ENCODE data around the gene FCSK. TPM values are rescaled to one million over a fixed set of nuclear protein-coding genes. Genes with fewer than 3 reads are reported as not detected.

Gene FCSK
- total and polyA plus RNA-seq, 2 of the 8 experiments (the other 6 are each of a cell fraction or from before 2014, with no cell fraction given): 4.6 to 5.1 TPM

GRCh38 chr16:70437017-70437581 is 17.3 kb upstream of the FCSK start (continued):
- TF ChIP-seq, protein P1, sequence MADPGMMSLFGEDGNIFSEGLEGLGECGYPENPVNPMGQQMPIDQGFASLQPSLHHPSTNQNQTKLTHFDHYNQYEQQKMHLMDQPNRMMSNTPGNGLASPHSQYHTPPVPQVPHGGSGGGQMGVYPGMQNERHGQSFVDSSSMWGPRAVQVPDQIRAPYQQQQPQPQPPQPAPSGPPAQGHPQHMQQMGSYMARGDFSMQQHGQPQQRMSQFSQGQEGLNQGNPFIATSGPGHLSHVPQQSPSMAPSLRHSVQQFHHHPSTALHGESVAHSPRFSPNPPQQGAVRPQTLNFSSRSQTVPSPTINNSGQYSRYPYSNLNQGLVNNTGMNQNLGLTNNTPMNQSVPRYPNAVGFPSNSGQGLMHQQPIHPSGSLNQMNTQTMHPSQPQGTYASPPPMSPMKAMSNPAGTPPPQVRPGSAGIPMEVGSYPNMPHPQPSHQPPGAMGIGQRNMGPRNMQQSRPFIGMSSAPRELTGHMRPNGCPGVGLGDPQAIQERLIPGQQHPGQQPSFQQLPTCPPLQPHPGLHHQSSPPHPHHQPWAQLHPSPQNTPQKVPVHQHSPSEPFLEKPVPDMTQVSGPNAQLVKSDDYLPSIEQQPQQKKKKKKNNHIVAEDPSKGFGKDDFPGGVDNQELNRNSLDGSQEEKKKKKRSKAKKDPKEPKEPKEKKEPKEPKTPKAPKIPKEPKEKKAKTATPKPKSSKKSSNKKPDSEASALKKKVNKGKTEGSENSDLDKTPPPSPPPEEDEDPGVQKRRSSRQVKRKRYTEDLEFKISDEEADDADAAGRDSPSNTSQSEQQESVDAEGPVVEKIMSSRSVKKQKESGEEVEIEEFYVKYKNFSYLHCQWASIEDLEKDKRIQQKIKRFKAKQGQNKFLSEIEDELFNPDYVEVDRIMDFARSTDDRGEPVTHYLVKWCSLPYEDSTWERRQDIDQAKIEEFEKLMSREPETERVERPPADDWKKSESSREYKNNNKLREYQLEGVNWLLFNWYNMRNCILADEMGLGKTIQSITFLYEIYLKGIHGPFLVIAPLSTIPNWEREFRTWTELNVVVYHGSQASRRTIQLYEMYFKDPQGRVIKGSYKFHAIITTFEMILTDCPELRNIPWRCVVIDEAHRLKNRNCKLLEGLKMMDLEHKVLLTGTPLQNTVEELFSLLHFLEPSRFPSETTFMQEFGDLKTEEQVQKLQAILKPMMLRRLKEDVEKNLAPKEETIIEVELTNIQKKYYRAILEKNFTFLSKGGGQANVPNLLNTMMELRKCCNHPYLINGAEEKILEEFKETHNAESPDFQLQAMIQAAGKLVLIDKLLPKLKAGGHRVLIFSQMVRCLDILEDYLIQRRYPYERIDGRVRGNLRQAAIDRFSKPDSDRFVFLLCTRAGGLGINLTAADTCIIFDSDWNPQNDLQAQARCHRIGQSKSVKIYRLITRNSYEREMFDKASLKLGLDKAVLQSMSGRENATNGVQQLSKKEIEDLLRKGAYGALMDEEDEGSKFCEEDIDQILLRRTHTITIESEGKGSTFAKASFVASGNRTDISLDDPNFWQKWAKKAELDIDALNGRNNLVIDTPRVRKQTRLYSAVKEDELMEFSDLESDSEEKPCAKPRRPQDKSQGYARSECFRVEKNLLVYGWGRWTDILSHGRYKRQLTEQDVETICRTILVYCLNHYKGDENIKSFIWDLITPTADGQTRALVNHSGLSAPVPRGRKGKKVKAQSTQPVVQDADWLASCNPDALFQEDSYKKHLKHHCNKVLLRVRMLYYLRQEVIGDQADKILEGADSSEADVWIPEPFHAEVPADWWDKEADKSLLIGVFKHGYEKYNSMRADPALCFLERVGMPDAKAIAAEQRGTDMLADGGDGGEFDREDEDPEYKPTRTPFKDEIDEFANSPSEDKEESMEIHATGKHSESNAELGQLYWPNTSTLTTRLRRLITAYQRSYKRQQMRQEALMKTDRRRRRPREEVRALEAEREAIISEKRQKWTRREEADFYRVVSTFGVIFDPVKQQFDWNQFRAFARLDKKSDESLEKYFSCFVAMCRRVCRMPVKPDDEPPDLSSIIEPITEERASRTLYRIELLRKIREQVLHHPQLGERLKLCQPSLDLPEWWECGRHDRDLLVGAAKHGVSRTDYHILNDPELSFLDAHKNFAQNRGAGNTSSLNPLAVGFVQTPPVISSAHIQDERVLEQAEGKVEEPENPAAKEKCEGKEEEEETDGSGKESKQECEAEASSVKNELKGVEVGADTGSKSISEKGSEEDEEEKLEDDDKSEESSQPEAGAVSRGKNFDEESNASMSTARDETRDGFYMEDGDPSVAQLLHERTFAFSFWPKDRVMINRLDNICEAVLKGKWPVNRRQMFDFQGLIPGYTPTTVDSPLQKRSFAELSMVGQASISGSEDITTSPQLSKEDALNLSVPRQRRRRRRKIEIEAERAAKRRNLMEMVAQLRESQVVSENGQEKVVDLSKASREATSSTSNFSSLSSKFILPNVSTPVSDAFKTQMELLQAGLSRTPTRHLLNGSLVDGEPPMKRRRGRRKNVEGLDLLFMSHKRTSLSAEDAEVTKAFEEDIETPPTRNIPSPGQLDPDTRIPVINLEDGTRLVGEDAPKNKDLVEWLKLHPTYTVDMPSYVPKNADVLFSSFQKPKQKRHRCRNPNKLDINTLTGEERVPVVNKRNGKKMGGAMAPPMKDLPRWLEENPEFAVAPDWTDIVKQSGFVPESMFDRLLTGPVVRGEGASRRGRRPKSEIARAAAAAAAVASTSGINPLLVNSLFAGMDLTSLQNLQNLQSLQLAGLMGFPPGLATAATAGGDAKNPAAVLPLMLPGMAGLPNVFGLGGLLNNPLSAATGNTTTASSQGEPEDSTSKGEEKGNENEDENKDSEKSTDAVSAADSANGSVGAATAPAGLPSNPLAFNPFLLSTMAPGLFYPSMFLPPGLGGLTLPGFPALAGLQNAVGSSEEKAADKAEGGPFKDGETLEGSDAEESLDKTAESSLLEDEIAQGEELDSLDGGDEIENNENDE (IDR thresholded peaks at IDR 0.05; ENCODE audit: insufficient replicate concordance, low read length): no peak
- TF ChIP-seq SIN3A (conservative IDR thresholded peaks at IDR 0.05 in 1 of 2, IDR thresholded peaks at IDR 0.05 in 1 of 2; ENCODE audit: low read depth in 1 of 2, low read length in 2 of 2) (no peak), TCF12 (IDR thresholded peaks at IDR 0.05; ENCODE audit: low read depth, low read length) (0 out of 2 replicates have a peak, but pooled peaks have one; percentile 29), CTBP2 (IDR thresholded peaks at IDR 0.05; ENCODE audit: borderline replicate concordance, insufficient read depth, insufficient read length, low read length) (no peak), POU5F1 (IDR thresholded peaks at IDR 0.05; ENCODE audit: low read depth, low read length) (no peak), RBBP5 (IDR thresholded peaks at IDR 0.05; ENCODE audit: borderline replicate concordance, low read depth, low read length) (no peak), SIRT6 (IDR thresholded peaks at IDR 0.05; ENCODE audit: low read length) (no peak)
